Superior temporal gyrus (tissue), 1 donor: ENCODE data around the gene PHF23.

Experiments
- DNase-seq: peaks from one replicate; pipeline ENCODE4 v3.0.0-alpha.2; 2016; ENCODE audit errors: extremely low spot score

Gene PHF23

DNA sequence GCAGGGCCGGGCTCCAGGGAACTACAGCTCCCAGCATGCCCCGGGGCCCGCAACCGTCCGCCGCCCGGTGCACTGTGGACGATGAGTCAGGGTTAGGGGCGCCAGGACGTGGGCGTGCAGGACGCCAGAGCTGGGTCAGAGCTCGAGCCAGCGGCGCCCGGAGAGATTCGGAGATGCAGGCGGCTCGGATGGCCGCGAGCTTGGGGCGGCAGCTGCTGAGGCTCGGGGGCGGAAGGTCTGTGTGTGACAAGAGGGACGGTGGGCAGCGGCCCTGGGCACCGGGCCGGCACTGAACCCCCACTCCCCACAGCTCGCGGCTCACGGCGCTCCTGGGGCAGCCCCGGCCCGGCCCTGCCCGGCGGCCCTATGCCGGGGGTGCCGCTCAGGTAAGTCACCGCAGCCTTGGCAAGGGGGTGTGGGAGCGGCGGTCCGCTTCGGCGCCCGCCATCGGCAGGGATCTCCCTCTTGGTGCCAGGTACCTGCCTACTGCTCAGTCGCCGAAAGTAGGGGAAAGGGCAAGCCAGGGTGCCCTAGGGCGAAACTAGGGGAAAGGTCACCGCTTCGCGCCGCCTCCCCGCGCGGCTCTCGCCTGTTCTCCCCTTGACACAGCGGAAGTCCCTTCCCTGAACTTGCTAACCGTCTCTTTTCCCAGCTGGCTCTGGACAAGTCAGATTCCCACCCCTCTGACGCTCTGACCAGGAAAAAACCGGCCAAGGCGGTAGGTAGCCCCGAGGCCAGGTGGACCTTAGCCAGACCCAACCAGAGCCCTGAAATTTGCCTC, 19.3 kb downstream of the PHF23 start, which contains the start of the genes ACADVL and DLG4:
ACADVL (plus strand) TSS at position 127 of the 781 bp plus-strand sequence; CDS start at position 174, 47 bp downstream.
DLG4 (minus strand) TSS at position 25 of the 781 bp plus-strand sequence.
- DNase-seq: peak; percentile 90

DNA sequence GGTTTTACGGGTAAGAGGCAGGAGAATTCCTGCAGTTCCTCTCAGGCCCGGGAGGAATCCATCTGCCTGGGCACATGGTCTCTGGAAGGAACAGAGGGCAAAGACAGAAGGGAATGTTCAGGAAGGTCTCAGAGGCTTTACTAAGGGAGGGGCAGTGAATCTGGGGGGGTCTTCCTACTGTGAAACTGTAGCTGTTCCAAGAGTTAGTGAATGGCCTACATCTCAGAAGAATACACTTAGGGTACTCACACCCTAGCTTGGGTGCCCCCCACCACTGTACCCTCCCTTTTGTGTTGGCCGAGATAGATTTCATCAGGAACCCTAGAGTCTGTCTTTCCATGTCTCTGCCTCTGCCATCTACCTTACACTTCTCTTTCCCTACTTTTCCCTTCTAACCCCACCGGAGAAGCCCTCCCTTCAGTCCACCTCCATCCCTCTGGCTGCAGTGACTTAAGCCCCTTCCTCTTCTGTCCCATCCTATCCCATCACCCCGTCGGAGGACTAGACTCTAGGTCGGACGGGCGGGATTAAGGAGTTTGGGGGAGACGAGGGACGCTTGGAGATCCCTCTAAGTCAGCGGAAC, 19.9 kb downstream of the PHF23 start:
- DNase-seq: no peak

DNA sequence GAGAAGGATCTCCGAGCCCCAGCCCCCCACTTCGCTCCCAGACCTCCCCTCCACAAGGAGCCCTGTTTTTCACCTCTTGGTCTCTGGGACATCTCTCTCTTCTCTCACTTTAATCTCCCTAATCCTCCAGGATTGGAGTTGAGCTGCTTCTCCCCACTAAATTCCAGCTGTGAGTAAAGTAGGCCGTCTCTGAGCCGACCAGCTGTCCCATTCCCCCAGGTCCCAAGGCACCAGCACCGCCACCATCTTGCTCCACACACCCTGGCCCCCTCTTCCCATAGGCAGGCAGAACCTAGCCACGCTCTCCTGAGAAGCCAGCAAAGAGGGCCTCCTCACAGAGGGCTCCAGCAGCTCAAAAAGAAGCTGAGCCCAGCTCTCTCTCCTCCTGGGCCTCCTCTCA, 20.5 kb downstream of the PHF23 start:
- DNase-seq: no peak

DNA sequence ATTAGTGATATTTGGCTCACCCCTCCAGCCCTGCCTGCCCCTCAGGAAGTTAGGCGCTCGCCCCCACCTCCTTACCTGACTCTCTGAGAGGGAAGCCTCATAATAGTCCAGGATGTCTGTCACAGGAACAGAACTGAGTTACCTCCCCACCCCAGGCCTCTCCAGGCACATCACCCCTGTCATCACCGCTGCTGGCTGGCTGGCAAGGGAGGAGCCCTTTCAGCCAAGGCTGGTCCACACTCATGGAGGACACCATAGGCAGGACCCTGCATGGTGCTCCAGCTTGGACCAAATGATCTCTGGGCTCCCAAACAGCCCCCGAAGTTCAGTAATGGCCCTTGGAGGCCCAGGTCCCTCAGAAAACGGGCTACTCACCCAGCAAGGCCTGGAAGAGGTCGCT, 21.1 kb downstream of the PHF23 start:
- no peak for DNase-seq

DNA sequence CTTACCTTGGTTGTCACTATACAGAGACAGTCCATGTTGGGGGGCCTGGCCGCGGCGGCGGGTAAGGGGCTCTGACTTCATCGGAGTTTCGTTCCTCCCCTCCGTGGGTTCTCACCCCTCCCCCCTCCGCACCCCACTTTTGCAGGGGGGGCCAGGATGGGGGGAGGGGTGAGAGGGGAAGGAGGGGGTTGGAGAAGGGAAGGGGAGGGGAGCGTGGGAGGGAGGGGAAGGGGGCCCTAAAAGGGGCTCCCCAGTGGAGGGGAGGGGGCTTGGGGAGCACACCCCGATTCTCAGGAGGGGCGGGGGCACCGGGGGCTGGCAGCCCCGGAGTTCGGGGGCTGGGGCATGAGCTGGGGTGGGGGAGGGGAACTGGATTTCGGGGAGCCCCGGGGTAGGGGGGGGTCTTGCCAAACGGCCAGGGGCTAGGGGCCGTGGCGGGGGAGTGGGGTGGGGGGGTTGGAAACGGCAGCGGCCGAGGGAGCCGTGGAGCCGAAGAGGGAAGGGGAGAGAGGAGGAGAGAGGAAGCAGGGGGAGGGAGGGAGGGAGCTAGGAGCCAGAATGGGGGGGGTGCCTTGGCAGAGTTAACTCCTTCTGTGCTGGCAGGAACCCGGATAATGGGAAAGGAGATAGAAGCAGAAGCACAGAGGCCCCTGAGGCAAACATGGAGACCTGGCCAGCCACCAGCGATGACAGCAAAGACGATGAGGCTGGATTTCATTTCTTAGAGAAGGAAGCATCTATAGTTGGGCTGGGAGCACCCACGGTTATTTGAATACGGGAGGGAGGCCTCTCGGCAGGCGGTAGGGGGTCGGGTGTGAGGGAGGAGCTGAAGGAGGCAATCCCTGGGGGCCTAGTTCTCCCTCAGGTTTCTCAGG, 21.9 kb downstream of the PHF23 start:
- peak; percentile 48 for DNase-seq

DNA sequence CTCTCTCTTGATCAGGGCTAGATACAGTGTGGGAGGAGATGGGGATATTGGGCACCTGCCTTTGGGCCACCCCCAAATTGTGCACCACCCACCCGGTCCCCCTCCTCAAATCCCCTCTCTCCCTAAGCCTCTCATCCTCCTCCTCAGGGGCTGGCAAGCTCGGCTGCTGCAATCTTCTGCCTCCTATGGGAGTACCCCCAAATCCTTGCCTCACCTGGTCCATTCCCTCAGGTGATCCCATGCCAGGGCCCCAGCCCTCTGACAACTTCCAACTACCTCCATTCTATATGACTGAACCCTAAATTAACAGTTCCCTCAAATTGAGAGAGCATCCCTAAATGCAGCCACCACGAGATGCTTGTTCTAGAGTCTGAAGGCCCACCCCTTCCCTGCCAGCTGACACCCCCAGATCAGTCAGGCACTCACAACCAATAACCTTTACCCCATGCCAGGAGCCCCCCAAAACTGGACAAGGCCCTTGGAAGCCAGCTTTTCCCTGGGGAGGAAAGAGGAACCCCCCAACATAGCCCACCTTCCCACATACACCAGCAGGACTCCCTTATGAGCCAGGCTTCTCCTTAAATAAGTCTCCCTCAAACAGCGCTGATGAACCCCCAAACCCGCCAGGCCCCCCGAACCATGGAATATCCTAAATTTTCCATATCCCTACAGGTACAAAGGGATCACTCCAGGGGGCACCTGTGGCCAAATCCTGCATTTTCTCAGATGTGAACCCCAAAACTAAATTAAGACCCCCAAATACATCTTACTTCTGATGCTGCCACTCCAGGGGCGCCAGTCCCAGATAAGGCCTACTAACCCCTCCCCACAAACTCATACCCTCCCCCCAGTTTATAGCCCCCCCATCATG, 22.8 kb downstream of the PHF23 start:
- DNase-seq: no peak

DNA sequence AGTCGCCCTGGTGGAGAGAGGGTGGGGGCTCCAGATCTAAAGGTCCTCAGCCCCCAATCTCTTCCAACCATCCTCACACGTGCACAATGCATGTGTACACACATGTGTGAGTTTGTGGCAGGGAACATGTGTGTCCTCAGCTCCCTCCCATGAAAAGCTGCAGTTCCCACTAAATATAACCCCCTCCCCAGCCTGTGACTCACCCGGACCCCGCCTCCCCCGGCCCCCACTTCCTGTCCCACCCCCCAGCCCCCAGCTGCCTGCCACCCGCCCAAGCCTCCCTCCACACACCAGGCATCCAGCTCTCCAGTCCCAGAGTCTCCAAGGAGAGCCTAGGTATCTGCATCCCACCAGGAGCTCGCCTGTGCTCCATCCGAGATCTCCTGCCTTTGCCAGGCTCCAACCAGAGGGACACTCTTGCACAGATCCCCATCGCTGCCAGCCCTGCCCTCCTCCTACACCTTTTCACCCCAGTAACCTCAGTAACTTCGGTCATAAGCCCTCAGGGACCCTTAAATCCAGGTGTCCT, 23.5 kb downstream of the PHF23 start:
- no peak for DNase-seq

DNA sequence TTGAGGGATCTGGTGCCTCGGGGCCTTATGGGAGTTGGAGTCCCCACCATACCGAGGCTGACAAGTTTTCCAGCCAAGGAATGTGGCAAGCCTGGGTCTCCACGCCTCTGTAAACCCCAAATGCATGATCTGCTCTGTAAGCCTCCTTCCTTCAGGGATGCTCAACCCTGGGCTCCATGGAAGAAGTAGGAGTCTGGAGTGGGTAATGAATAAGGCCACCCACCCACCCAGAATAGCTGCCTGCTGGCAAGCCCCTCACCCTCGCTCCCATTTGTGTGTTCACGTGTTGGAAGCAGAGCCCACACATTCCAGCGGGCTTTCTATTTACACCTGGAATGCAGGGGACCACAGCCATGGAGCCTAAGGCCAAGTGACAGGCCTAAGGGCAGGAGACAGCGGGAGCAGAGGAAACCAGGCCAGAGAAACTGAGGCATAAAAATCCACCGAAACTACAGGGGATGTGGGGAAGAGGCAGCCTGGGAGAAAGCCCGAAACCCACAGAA, 24.1 kb downstream of the PHF23 start:
- DNase-seq: no peak

DNA sequence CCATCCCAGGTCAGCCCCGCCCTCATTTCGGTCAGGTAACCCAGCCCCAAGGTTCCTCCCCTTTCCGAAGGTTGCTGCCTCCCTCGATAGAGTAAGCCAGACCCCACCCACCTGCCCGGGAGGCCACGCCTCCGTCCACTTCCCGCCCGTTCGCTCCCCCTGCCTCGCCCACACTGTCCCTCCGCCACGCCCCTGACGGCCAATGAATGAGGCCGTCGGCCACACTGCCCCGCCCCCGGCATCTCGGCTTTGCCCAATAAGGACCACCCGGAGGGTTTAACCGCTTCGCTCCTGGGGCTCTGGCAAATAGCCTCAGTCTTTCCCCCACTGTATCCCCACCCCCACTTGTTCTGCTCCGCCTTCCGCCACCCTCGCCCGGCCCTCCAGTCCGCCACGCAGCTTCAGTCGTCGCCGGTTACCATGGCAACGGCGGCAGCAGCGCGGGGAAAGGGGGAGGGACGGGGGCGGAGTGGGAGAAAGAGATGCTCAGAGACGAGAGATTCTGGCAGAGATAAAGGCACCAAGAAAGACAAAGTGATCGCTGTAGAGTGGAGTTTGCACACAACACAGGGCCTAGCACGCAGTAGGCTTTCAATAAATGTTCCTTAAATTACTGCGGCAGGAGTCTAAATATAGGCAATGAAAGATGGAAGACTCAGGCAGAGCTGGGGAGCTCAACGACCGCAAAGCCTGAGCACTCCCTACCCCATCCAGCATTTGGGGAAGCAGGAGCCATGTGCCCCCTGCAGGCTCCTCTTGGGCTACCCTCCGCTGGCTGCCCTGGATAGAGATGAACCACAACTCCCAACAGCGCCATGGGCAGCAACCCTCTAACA, 24.7 kb downstream of the PHF23 start:
- DNase-seq: peak; percentile 95

DNA sequence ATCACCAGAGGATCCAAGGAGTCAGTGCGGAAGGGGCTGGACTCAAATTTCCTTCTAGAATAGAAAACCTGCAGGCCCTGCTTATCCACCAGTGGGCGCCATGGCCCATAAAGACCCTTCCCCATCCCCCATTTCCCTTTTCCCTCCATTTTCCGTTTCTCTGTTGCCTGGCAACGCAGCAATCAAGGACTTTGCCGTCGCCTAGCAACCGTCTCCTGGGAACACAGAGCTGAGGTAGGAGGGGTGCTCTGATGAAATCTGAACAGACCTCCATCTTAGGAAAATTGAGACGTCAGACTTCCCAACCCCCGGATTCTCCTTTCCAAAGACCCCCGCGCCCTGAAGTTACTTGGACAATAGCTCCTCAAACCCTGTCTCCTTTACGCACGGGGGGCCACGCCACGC, 25.4 kb downstream of the PHF23 start:
- DNase-seq: peak; percentile 77

DNA sequence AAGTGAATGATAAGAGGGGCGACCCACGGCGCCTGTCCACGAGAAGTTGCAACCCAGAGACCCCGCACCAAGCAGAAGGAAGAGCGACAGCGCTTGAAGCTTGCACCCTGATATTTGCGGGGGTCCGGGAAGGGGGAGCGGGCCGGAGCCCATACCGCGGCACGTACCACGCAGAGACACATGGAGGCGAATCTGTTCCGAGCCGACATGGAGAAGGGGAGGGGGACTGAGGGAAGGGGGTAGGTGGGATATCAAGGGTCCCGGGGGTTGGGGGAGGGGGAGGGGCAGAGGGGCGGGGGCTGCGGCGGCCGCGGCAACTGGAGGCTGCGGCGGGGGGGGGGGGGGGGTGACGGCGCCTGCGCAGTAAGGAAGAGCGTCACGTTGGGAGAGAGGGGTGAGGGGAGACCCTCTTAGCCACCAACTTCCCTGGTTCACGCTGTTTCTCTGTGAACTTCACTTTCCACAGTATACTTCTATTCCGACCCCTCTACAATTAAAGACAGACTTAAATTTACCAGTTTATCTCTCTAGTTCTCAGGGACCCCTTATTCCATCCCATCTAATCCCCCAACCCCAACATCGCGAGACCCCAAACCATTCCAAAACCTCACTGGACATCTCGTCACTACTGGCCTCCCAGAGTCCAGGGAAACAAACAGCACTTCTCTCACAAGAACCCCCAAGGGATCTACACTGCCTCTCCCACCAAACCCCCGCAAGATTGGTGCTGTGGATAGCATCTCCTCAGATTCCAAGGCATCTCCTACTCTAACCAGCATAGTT, 27.6 kb downstream of the PHF23 start:
- no peak for DNase-seq

DNA sequence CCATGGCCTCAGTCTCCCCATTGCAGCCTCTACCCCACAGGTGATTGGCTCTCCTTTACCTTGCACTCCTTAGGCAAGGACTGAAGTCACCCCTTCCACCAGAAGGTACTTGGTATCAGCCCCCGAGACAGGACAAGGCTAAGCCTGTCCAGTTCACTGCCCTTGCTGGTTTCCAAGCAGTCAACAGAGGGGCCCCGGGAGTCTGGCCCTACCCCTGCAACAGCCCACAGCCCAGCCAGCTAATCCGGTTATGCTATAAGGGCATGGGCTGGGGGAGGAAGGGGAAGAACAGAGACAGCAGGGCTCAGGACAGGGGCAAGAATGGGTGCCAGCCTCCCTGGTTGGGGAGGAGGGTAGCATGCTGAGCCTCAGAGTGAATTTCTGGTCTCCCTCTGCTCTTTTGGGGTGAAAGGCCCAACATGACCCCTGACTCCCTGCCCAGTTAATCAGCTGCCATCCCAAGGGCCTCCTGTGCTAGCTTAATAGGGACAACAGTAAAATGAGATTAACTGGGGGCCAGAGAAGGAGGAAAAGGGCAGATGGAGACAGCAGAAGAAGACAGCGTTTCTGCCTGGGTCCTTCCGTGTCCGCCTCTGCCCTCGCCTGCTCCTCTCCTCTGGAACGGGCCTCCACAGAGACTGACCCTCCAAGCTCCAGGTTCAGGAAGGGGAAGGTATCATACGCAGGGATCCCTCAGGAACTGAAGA, 30.4 kb downstream of the PHF23 start:
- DNase-seq: no peak

DNA sequence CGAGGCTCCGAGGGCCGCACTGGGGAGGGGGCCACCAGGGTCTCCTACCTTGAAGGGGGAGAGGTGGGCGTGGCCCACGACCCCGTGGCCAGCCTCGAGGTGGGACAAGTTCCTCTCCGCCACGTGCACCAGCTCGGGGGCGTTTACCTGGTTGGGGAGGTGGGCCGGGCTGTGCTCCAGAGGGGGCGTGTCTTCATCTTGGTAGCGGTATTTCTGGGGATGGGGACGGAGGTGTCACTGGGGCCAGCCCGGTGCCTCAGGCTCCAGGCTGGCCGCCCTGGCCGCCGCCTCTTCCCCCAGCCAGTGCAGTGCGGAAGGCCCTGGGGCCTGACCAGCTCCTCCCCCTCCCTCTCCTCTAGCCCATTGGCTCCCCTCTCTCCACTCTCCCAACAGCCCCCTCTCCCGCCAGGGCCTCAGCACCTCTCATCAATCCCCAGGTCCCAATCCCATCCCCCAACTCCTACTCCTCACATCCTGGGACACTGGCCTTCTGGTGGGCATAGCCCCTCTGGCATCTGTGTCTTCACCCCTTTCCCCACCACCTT, 31.2 kb downstream of the PHF23 start:
- no peak for DNase-seq

DNA sequence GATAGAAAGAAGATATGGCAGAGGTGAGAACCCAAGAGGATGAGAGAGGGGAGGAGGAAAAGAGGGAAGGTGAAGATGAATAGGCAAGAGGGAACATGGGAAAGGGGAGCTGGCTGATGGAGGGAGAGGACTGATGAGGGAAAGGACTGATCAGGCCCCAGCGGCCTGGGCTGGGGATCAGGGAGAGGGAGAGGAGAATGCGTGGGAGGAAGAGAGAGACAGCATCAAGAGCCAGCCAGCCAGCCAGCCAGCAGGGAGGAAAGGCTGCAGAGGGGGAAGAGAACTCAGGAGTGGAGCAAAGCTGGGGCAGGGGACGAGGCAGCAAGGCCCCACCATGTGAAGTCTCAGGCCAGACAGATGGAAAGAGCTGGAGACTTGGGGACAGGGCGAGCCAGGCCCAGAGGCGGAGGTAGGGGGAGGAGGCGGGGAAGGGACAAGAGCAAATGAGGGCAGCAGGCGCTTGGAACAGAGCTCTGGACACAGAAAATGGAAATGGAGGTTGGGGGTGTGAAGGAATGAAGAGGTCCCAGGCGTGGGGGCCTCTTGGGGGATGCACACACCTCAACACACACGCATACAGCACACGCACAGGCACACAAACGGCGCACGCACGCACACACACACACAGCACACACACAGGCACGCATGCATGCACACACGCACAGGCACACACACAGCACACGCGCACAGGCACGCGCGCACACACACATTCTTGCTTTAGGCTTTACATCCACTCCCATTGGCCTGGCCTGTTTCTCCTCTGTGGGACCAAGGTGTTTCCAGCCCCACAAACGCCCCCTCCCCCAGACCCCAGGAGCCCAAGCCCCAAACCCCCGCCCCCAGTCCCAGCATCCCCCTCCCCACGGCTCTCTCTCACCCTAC, 31.9 kb downstream of the PHF23 start:
- DNase-seq: no peak

DNA sequence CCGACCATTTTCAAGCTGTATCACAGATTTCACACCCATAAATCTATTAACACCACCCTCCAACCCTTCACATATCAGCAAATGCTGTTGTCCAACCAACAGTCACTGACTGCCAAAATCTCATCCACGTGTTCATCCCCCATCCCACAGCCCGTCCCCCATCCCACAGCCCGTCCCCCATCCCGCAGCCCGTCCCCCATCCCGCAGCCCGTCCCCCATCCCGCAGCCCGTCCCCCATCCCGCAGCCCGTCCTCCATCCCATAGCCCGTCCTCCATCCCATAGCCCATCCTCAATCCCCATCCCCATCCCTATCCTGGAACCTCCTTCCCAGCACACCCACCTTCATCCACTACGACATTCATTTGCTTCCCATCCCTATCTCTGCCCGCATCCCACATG, 33.7 kb downstream of the PHF23 start:
- DNase-seq: no peak

DNA sequence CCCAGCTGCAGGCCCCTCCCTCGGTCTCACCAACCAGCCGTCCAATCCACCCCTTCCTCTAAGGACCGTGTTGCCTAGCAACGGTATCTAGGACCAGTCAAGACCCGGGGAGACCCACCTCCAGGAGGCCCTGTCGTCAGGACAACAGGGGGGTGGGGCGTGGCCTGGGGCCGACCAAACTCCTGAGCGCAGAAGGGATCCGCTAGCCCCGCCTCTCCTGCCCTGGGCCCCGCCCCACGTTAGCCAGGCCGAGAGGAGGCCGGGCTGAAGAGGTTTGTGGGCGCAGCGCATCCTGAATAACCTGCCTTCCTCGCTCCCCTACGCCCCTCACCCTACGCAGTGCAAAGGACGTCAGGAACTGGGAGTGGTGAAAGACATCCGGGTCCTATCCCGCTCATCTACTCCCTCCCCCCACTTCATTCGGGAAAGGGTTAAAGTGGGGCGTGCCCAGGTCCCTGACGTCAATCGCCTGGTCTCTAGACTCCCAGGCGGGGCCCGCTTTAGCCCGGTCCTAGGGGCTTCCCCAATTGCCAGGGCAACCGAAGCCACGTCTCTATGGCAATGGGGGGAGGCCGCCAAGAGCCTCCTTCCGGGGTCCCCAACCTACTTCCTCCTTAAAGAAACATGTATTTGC, 34.3 kb downstream of the PHF23 start:
- DNase-seq: peak; percentile 86

DNA sequence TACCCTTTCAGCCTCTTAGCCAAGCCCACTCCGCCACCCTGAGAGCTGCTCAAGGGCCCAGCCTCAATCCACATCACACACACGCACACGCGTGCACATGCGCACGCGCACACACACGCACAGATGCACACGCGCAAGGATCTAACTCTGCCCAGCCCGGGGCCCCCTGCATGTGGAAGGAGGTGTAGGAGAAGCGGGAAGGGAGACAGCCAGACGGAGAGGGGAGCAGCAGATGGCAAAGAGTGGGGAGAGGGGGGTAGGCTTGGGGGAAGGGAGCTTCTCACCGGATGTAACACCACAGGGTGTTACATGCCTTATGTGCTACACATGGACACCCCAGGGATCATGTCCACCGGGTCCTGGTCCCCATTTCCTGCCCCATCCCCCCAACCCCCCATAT, 34.9 kb downstream of the PHF23 start:
- no peak for DNase-seq
